Measurements from ENCODE around the gene STX5. TPM values are rescaled to one million over a fixed set of nuclear protein-coding genes. Genes with fewer than 3 reads are reported as not detected.

The STX5 gene
- total and polyA plus RNA-seq, 9 of the 15 experiments (the other 6 are each of a cell fraction or from before 2014, with no cell fraction given) = 2.8 to 28.6 (median 23.7) TPM

DNA sequence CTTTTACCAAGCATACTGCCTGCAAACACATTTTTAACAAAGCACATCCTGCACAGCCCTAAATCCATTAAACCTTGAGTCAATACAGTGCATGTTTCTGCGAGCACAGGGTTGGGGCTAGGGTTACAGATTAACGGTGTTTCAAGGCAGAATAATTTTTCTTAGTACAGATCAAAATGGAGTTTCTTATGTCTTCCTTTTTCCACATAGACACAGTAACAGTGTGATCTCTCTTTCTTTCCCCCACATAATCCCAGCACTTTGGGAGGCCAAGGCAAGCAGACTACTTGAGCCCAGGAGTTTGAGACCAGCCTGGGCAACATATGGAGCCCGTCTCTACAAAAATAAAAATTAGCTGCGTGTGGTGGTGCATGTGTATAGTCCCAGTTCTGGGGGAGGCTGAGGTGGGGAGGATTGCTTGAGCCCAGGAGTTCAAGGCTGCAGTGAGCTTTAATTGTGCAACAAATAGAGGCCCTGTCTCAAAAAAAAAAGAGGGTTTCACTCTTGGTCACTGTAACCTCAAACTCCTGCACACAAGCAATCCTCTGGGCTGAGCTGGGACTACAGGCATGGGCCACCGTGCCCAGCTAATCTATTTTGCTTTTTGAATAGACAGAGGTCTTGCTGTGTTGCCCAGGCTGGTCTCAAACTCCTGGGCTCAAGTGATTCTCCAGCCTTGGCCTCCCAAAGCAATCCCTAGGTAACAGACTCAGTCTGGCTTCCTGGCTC lies 29.1 kb upstream of the STX5 start (continued):
- TF ChIP-seq NFYB (IDR thresholded peaks at IDR 0.05; ENCODE audit: extremely low read depth, insufficient read length) = no peak
- TF ChIP-seq, protein P1, sequence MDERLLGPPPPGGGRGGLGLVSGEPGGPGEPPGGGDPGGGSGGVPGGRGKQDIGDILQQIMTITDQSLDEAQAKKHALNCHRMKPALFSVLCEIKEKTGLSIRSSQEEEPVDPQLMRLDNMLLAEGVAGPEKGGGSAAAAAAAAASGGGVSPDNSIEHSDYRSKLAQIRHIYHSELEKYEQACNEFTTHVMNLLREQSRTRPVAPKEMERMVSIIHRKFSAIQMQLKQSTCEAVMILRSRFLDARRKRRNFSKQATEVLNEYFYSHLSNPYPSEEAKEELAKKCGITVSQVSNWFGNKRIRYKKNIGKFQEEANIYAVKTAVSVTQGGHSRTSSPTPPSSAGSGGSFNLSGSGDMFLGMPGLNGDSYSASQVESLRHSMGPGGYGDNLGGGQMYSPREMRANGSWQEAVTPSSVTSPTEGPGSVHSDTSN (CRISPR knock-in tag; IDR thresholded peaks at IDR 0.05; ENCODE audit: low read depth) = no peak
- TF ChIP-seq, protein P1 (tag; conservative IDR thresholded peaks at IDR 0.05; ENCODE audit: low read depth) = no peak; the same call in 1 of the 2 replicates
- TF ChIP-seq STAG1 (CRISPR knock-in tag; IDR thresholded peaks at IDR 0.05; ENCODE audit: borderline replicate concordance) = no peak
- TF ChIP-seq HSF4 (CRISPR knock-in tag; IDR thresholded peaks at IDR 0.05; ENCODE audit: borderline replicate concordance) = no peak
- TF ChIP-seq, protein P2, sequence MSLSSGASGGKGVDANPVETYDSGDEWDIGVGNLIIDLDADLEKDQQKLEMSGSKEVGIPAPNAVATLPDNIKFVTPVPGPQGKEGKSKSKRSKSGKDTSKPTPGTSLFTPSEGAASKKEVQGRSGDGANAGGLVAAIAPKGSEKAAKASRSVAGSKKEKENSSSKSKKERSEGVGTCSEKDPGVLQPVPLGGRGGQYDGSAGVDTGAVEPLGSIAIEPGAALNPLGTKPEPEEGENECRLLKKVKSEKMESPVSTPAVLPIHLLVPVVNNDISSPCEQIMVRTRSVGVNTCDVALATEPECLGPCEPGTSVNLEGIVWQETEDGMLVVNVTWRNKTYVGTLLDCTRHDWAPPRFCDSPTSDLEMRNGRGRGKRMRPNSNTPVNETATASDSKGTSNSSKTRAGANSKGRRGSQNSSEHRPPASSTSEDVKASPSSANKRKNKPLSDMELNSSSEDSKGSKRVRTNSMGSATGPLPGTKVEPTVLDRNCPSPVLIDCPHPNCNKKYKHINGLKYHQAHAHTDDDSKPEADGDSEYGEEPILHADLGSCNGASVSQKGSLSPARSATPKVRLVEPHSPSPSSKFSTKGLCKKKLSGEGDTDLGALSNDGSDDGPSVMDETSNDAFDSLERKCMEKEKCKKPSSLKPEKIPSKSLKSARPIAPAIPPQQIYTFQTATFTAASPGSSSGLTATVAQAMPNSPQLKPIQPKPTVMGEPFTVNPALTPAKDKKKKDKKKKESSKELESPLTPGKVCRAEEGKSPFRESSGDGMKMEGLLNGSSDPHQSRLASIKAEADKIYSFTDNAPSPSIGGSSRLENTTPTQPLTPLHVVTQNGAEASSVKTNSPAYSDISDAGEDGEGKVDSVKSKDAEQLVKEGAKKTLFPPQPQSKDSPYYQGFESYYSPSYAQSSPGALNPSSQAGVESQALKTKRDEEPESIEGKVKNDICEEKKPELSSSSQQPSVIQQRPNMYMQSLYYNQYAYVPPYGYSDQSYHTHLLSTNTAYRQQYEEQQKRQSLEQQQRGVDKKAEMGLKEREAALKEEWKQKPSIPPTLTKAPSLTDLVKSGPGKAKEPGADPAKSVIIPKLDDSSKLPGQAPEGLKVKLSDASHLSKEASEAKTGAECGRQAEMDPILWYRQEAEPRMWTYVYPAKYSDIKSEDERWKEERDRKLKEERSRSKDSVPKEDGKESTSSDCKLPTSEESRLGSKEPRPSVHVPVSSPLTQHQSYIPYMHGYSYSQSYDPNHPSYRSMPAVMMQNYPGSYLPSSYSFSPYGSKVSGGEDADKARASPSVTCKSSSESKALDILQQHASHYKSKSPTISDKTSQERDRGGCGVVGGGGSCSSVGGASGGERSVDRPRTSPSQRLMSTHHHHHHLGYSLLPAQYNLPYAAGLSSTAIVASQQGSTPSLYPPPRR (CRISPR knock-in tag; IDR thresholded peaks at IDR 0.05; ENCODE audit: borderline replicate concordance) = no peak
- no peak for TF ChIP-seq SNRNP70 (optimal IDR thresholded peaks at IDR 0.05; ENCODE audit: low read depth, low read length)
- no peak for TF ChIP-seq KAT8 (IDR thresholded peaks at IDR 0.05; ENCODE audit: low read depth)
- no peak for TF ChIP-seq ILK (tag; IDR thresholded peaks at IDR 0.05; ENCODE audit: borderline replicate concordance, low read depth)
- 0 out of 4 replicates have a peak, but pooled peaks of 1 of the 2 experiments have one; percentile 30 for TF ChIP-seq MAZ (CRISPR knock-in tag; conservative IDR thresholded peaks at IDR 0.05 in 1 of 2, IDR thresholded peaks at IDR 0.05 in 1 of 2)
- no peak for TF ChIP-seq ILF3 (IDR thresholded peaks at IDR 0.05; ENCODE audit: borderline replicate concordance)
- TF ChIP-seq, protein P3, sequence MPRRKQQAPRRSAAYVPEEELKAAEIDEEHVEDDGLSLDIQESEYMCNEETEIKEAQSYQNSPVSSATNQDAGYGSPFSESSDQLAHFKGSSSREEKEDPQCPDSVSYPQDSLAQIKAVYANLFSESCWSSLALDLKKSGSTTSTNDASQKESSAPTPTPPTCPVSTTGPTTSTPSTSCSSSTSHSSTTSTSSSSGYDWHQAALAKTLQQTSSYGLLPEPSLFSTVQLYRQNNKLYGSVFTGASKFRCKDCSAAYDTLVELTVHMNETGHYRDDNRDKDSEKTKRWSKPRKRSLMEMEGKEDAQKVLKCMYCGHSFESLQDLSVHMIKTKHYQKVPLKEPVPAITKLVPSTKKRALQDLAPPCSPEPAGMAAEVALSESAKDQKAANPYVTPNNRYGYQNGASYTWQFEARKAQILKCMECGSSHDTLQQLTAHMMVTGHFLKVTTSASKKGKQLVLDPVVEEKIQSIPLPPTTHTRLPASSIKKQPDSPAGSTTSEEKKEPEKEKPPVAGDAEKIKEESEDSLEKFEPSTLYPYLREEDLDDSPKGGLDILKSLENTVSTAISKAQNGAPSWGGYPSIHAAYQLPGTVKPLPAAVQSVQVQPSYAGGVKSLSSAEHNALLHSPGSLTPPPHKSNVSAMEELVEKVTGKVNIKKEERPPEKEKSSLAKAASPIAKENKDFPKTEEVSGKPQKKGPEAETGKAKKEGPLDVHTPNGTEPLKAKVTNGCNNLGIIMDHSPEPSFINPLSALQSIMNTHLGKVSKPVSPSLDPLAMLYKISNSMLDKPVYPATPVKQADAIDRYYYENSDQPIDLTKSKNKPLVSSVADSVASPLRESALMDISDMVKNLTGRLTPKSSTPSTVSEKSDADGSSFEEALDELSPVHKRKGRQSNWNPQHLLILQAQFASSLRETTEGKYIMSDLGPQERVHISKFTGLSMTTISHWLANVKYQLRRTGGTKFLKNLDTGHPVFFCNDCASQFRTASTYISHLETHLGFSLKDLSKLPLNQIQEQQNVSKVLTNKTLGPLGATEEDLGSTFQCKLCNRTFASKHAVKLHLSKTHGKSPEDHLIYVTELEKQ (CRISPR knock-in tag; IDR thresholded peaks at IDR 0.05) = no peak

Measured in K562 (cell line).